GM12878 (cell line): Measurements from ENCODE around the gene NEGR1.

ENCODE experiments used
- CHD4 ChIP-seq: fragments of 200-600 bp; sonication (generic); IDR thresholded peaks from 2 replicates; pipeline ENCODE4 v1.6.1; 2016; ENCODE audit warnings: mild to moderate bottlenecking
- EGR1 ChIP-seq, 2 experiments: IDR thresholded peaks; 1 replicate in 1 of 2; 2 replicates in 1 of 2; pipeline ENCODE4 v1.6.1; 2011 to 2012; ENCODE audit warnings: low read depth in 2 of 2, low read length in 2 of 2, borderline replicate concordance in 1 of 2, mild to moderate bottlenecking in 1 of 2, moderate library complexity in 1 of 2
- EZH2 ChIP-seq: IDR thresholded peaks from 2 replicates; pipeline ENCODE4 v1.6.1; 2012; ENCODE audit warnings: low read depth, mild to moderate bottlenecking, control low read depth, inconsistent platforms, low read length, borderline replicate concordance; ENCODE audit not compliant: control insufficient read depth
- POLR2A ChIP-seq: IDR thresholded peaks from 2 replicates; pipeline ENCODE4 v1.6.1; 2011; ENCODE audit warnings: low read depth, mild to moderate bottlenecking, low read length
- RAD51 ChIP-seq: fragments of 450-650 bp; IDR thresholded peaks from 2 replicates; pipeline ENCODE4 v1.6.1; 2016; ENCODE audit warnings: moderate library complexity, mild to moderate bottlenecking, inconsistent platforms
- RFX5 ChIP-seq: IDR thresholded peaks from 2 replicates; pipeline ENCODE4 v1.6.1; 2011; ENCODE audit warnings: low read depth, low read length, improper control_type of control experiment
- SMC3 ChIP-seq: IDR thresholded peaks from 2 replicates; pipeline ENCODE4 v1.6.1; 2011; ENCODE audit warnings: low read length, improper control_type of control experiment, borderline replicate concordance
- TBL1XR1 ChIP-seq: IDR thresholded peaks from 2 replicates; pipeline ENCODE4 v1.6.1; 2012; ENCODE audit warnings: low read depth, low read length, improper control_type of control experiment
- YBX1 ChIP-seq: fragments of 450-650 bp; IDR thresholded peaks from 2 replicates; pipeline ENCODE4 v1.6.1; 2016; ENCODE audit warnings: antibody characterized with exemption

DNA sequence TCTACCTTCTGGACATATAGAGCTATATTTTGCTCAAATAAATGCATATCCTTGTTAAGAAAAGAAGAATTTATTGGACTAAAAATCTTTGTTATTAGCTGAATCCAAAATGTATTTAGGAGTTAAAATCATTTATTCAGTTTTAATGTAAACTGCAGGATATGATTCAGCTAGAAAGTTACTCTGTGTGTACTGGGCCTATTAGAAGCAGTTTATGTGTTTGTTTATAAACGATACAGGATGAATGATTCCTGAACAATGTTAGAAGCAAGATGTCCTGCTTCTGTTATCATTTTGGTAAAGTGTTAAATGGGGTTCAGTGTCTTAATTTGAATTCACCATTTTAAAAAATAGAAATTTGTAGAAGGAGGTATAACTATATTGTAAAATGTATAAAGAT, 652.3 kb downstream of the NEGR1 start:
- TF ChIP-seq CHD4: no peak
- no peak for TF ChIP-seq SMC3
- TF ChIP-seq EGR1 (IDR thresholded peaks at IDR 0.05; ENCODE audit: borderline replicate concordance in 1 of 2, low read depth in 2 of 2, low read length in 2 of 2): no peak
- TF ChIP-seq EZH2: no peak
- TF ChIP-seq TBL1XR1: no peak
- TF ChIP-seq RFX5: no peak
- no peak for TF ChIP-seq YBX1
- TF ChIP-seq POLR2A: no peak
- no peak for TF ChIP-seq RAD51
